ENCODE data around the gene TP53BP2.
"Not testable (repeated sequence)": the region's sequence is repeated elsewhere in the genome, so short reads cannot be mapped to it uniquely, and the experiment has no call there.

The TP53BP2 gene

DNA sequence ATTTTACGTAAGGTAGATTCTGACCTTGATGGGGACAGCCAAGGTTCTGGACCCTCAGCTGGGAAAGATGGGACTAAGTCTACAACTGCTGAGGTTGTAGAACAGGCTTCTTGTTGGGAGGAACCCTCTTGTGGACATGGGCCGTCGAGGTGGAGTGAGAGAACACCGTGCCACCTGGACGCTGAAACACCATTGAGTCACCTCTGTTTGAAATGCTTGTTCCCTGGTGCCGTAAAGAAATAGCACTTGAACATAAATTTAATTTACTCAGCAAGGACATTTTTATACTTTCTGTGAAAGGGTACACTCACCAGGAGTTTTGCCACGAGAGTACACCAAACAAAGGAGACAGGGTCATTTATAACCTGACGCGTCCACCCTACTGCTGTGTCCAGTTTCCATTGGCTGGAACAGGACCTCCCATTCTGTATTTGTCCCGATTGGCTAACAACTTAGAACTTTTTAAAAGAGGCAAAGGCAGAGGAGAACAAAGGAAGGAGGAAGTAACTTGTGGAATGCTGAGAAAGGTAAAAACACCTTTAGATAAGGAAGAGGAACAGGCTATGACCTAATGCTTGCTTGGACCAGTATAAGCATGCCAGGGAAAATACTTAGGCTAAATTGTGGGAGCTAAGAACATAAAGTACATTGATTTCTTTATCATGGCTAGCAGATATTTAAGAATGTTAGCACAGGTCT, 105.6 kb downstream of the TP53BP2 start:
- not testable (repeated sequence) for DNase-seq

DNA sequence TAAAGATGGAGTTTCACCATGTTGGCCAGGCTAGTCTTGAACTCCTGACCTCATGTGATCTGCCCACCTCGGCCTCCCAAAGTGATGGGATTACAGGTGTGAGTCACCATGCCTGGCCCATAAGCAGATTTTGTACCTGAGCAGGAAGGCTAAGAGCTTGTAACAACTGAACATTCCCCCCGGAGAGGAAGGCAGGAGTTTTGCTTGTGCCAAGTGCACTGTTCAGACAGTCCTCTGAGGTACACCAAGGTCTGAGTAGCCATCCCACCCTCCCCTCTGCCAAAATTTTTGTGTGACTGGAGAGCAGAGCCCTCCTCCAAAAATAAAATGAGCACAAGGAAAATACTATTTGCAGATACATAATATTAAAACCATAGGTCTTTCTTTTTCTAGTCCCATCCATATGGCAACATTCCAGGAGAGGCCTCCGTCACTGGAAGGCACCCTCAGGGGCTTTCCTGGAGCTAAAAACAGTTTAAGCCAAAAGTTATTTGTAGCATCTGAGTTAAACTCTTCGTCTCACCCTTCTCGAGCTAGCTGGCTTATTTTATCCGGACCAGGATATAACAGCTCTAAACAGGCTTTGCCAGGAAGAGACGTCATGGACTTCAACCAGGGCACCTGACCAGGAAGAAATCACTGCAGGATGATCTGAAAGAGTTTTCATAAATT, 106.2 kb downstream of the TP53BP2 start:
- DNase-seq, result no peak

DNA sequence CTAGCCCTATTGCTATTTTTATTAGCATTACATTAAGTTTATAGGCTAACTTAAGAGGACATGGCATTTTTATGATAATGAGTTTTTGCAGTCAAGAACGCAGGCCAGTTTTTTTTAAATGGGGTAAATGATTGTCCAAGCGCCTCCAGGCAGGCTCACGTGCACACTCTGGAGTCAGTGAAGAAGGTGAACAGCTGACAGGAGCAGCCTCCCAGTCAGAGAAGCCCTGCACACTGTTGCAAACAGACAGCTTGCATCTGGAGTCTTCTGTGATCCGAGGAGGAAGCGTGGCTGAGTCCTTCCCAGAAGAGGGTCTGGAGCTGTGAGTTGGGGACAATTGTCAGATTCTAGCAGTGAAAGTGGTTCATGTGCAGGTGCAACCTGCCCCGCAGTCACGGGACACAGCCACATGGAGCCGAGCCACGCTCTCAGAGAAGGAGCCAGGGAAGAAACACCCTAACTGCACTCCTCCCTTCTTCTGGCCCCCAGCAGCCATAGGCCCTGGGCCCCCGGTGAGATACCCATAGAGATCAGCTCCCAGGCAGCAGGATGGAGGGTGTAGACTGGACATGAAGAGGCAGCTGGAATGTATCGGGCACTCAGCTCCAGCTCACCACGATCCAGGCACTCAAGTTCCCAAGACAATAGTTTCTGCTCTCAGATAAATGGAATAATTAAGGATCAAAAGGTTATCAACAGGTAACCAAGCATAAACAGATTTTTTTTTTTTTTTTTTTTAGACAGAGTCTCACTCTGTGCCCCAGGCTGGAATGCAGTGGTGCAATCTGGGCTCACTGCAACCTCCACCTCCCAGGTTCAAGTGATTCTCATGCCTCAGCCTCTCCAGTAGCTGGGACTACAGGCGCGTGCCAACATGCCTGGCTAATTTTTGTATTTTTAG, 107.0 kb downstream of the TP53BP2 start:
- DNase-seq, result no peak

DNA sequence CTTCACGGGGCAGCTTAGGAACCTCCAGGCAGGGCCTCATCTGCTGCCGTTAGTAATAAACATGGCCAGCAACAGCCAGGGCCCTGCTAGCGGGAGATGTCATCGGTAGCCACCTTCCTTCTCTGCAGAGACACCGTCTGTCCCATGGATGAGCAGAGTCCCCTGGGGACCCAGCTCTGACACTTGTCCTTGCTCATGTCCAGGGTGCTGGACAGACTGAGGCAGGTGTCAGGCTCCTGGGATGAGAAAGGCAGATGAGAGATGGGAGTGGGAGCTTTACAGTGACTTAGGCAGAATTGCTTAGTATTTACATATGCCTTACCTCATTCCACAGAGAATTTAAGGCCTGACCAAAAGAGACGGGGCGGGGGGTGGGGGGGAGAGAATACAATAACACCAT, 108.4 kb downstream of the TP53BP2 start:
- no peak for DNase-seq

DNA sequence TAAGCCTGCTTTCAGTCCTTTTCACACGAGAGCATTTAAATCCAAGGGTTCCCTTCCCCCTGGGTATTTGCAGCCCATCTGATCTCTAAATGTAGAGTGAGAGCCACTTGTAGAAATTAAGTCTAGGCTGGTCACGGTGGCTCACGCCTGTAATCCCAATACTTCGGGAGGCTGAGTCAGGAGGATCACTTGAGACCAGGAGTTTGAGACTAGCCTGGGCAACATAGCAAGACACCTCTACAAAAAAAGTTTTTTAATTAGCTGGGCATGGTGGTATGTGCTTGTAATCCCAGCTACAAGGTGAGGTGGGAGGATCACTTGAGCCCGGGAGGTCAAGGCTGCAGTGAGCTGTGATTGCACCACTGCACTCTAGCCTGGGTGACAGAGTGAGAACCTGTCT, 109.1 kb downstream of the TP53BP2 start:
- not testable (repeated sequence) for DNase-seq

DNA sequence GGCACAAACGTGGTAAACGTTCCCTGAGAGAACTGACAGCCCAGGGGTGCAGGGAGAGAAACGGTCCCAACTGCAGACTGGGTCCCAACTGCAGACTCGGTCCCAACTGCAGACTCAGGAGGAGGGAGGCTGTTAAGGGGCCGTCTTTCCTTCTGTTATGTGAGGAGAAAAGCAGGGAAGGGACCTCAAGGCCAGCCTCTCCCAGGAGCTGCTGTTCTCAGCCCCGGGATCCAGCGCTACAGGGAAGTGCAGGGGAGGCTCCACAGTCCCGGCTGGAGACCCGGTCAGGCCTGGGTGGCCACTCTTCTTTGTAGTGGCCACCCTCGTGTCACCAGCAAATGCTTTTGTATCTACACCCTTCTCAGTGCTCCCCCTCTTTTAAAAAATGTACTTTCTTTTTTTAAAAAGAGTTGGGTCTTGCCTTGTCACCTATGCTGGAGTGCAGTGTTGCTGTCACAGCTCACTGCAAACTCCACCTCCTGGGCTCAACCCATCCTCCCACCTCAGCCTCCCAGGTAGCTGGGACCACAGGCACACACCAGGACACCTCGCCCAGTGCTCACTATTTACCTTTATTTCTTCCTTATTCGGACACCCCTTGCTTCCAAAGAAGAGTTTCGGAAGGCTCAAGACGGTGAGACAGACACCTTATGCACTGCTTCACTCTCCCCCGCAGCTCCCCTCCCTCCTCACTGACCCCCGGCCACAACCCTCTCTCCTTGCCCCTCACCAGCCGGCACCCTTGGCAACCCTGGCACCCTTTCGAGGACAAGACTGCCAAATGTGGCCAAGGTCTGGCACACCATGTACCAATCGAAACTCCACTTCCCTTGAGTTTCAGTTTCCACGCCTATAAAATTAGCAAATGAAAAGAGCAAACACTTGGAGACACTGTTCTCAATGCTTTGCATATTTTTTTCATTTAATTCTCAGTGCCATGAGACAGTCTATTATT, 111.6 kb downstream of the TP53BP2 start:
- DNase-seq, result no peak

DNA sequence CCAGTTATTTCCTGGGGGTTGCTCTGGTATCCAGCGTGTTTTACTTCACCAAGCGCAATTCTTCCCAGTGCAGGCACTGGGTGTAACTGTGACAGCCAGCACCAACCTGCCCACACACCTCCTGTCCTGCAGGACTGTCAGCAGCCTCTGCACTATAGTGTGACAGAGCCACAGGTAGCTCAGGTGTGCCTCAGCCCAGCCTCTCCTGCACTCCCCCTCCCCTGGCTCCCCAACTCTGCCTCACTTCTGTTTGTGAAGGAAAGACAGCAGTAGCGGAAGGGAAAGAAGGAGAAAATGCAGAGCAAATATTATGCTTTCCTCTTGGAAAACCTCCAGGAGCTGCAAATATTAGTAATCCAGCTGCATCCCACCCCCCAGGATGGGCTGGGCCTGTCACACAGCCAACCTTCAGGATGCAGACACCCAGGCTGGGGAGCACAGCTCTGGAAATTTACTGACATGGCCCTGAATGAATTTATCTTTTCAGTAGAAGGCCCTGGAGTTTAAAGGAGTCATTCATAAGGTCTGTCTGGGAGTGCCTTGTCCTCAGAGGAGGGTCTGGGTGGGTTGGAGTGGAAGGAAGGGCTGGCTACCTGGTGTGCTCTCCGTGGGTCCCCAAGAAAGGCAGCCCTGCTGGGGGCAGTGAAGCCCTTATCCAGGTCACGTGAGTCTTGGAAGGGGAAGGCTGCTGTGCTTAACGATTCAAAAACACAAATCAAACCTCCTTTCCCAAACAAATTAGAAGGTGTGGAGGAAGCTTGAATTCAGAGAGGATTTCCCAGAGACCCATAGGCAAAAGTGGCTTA, 112.6 kb downstream of the TP53BP2 start:
- DNase-seq, result no peak

DNA sequence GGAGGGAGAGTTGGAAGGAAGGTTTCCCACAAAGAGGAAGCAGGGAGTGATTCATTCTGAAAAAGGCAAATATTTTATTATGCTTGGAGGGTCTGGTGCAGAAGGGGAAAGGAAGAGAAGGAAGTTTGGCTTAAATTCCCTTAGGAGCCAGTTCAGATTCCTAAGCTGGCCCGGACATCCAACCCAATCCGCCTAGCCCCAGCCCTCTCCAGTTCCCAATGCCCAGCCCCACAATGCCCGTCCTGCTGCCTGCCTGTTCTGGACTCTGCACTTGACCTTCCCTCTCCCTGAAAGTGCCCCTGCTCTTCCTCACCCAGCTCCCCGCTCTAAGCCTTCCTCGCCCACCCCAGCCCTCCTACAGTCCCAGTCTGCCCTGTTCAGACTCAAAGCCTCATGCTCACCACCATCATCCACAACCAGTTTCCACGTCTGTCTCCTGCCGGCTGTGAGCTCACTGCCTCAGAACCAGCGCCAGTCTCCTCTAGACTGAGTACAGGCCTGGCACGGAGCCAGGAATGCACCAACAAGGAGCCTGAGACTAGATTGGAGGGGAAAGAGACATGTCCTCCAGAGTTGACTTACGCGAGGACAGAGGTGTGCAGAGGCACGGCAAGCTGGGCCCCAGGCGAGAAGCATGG, 114.5 kb downstream of the TP53BP2 start:
- no peak for DNase-seq

DNA sequence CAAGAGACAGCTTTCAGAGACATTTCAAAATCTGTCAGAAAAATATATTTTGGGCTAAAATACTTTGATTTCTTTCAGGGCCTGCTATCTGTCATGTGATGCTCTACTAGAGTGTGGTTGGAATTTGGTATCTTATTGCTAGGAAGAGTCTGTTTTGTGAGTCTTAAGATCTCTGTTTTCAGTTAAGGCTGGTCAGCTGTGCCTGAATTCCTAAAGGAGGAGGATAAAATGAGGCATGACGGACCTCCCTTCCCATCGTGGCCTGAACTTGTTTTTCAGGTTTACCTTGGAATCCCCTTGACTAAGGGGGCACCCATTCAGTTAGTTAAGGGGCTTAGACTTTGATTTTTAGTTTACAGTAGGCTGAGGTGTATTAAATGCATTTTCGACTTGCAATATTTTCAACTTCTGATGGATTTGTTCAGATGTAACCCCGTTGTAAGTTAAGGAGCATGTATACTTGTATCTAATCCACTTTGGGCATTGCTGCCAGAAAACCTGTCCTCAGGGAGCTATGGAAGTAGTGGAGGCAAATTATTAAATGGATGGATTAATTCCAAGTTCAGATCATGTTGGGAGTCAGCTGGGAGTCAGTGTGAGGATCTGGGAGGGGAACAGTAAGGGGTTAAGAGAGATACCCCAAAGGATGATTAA, 115.1 kb downstream of the TP53BP2 start:
- no peak for DNase-seq

DNA sequence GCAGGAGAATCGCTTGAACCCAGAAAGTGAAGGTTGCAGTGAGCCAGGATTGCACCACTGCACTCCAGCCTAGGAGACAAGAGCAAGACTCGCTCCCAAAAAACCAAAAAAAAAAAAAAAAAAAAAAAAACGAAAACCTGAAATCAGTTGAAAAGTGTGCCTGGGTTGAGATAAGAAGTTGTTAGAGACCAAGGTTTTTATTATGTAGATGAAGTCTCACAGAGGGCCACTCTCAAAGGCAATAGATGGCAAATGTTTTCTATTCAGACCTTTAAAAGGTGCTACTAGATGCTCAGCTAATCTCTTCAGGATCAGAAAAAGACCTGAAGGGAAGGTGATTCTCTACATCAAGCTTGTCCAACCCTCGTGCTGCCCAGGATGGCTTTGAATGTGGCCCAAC, 115.8 kb downstream of the TP53BP2 start:
- no peak for DNase-seq

All from stimulated activated CD4-positive, alpha-beta T cell treated with anti-CD3 and anti-CD28 coated beads, Interleukin-4, amount 100 ng/mL, for 1 hour (primary cell).